Measurements from ENCODE around the gene HASPIN.

The HASPIN gene

GRCh38 chr17:3723556-3724377 is at the start of gene HASPIN:
Gene HASPIN (plus strand): TSS chr17:3723903. CDS start chr17:3723936, 33 bp downstream.
- peak; percentile 77 to 81 for DNase-seq (ENCODE audit: low read depth in 2 of 2, low spot score in 1 of 2)

- DNase-seq (ENCODE audit: low read depth in 2 of 2, low spot score in 1 of 2) = no peak
These were observed 47.8 kb upstream of the HASPIN start for GRCh38 chr17:3675886-3676285.

- DNase-seq (ENCODE audit: low read depth in 2 of 2, low spot score in 1 of 2) = no peak
These were observed 45.4 kb upstream of the HASPIN start for GRCh38 chr17:3678095-3678820.

GRCh38 chr17:3678821-3679530 is 44.7 kb upstream of the HASPIN start:
- no peak for DNase-seq (ENCODE audit: low read depth in 2 of 2, low spot score in 1 of 2)

- DNase-seq (ENCODE audit: low read depth in 2 of 2, low spot score in 1 of 2) = no peak
These were observed 44.1 kb upstream of the HASPIN start for GRCh38 chr17:3679531-3680126.

- no peak for DNase-seq (ENCODE audit: low read depth in 2 of 2, low spot score in 1 of 2)
These were observed 42.6 kb upstream of the HASPIN start for GRCh38 chr17:3681057-3681456.

GRCh38 chr17:3681565-3681964 is 42.1 kb upstream of the HASPIN start:
- no peak for DNase-seq (ENCODE audit: low read depth in 2 of 2, low spot score in 1 of 2)

- no peak for DNase-seq (ENCODE audit: low read depth in 2 of 2, low spot score in 1 of 2)
These were observed 41.7 kb upstream of the HASPIN start for GRCh38 chr17:3682033-3682432.

GRCh38 chr17:3683054-3683511 is 40.6 kb upstream of the HASPIN start:
- peak in 1 of 2 donors; percentile 44 for DNase-seq (ENCODE audit: low read depth in 2 of 2, low spot score in 1 of 2)

GRCh38 chr17:3685174-3685573 is 38.5 kb upstream of the HASPIN start:
- DNase-seq (ENCODE audit: low read depth in 2 of 2, low spot score in 1 of 2) = no peak

GRCh38 chr17:3688027-3688553 is 35.6 kb upstream of the HASPIN start:
- no peak for DNase-seq (ENCODE audit: low read depth in 2 of 2, low spot score in 1 of 2)

- DNase-seq (ENCODE audit: low read depth in 2 of 2, low spot score in 1 of 2) = no peak
These were observed 34.8 kb upstream of the HASPIN start for GRCh38 chr17:3688852-3689261.

GRCh38 chr17:3689262-3690093 is 34.2 kb upstream of the HASPIN start:
- DNase-seq (ENCODE audit: low read depth in 2 of 2, low spot score in 1 of 2) = no peak

- no peak for DNase-seq (ENCODE audit: low read depth in 2 of 2, low spot score in 1 of 2)
These were observed 33.5 kb upstream of the HASPIN start for GRCh38 chr17:3690094-3690715.

- no peak for DNase-seq (ENCODE audit: low read depth in 2 of 2, low spot score in 1 of 2)
These were observed 32.1 kb upstream of the HASPIN start for GRCh38 chr17:3691617-3692067.

- no peak for DNase-seq (ENCODE audit: low read depth in 2 of 2, low spot score in 1 of 2)
These were observed 31.4 kb upstream of the HASPIN start for GRCh38 chr17:3692346-3692745.

- no peak for DNase-seq (ENCODE audit: low read depth in 2 of 2, low spot score in 1 of 2)
These were observed 30.6 kb upstream of the HASPIN start for GRCh38 chr17:3693141-3693540.

- DNase-seq (ENCODE audit: low read depth in 2 of 2, low spot score in 1 of 2) = no peak
These were observed 29.9 kb upstream of the HASPIN start for GRCh38 chr17:3693829-3694231.

GRCh38 chr17:3695129-3695722 is 28.5 kb upstream of the HASPIN start:
- no peak for DNase-seq (ENCODE audit: low read depth in 2 of 2, low spot score in 1 of 2)

All from stimulated activated CD8-positive, alpha-beta memory T cell treated with anti-CD3 and anti-CD28 coated beads, Interleukin-4, amount 100 ng/mL, for 4 hours (primary cell).